ENCODE data around the gene TMEM126A.
"Not testable (repeated sequence)": the region's sequence is repeated elsewhere in the genome, so short reads cannot be mapped to it uniquely, and the experiment has no call there.

Gene TMEM126A

GRCh38 chr11:85661972-85662664 is 14.4 kb downstream of the TMEM126A start:
- DNase-seq: no peak

- DNase-seq: no peak
Observed at GRCh38 chr11:85663080-85663752, 15.4 kb downstream of the TMEM126A start.

GRCh38 chr11:85663753-85664614 is 16.2 kb downstream of the TMEM126A start:
- DNase-seq: peak; percentile 36

- peak; percentile 94 for DNase-seq
Observed at GRCh38 chr11:85664615-85665481, 17.1 kb downstream of the TMEM126A start, which contains the start of gene CREBZF. Gene CREBZF, minus strand, starts transcription at chr11:85665129. Its CDS starts 254 bp downstream, at chr11:85664875.

- DNase-seq: no peak
Observed at GRCh38 chr11:85665733-85666132, 18.0 kb downstream of the TMEM126A start.

- DNase-seq: no peak
Observed at GRCh38 chr11:85666687-85667086, 18.9 kb downstream of the TMEM126A start.

- no peak for DNase-seq
Observed at GRCh38 chr11:85668157-85668556, 20.4 kb downstream of the TMEM126A start.

GRCh38 chr11:85670949-85671663 is 23.3 kb downstream of the TMEM126A start:
- DNase-seq: not testable (repeated sequence)

- DNase-seq: no peak
Observed at GRCh38 chr11:85672105-85672902, 24.5 kb downstream of the TMEM126A start.

GRCh38 chr11:85673393-85673792 is 25.6 kb downstream of the TMEM126A start:
- DNase-seq: no peak

GRCh38 chr11:85679576-85679975 is 31.8 kb downstream of the TMEM126A start:
- DNase-seq: no peak

- no peak for DNase-seq
Observed at GRCh38 chr11:85680897-85681296, 33.1 kb downstream of the TMEM126A start.

GRCh38 chr11:85682330-85683305 is 34.9 kb downstream of the TMEM126A start:
- peak; percentile 49 for DNase-seq

- DNase-seq: no peak
Observed at GRCh38 chr11:85685125-85685819, 37.5 kb downstream of the TMEM126A start.

- peak; percentile 89 for DNase-seq
Observed at GRCh38 chr11:85685820-85686459, 38.2 kb downstream of the TMEM126A start, which contains the start of gene CCDC89. Gene CCDC89, minus strand, starts transcription at chr11:85686195. Its CDS starts 65 bp downstream, at chr11:85686130.

- DNase-seq: peak; percentile 14
Observed at GRCh38 chr11:85694385-85694980, 46.7 kb downstream of the TMEM126A start.

- no peak for DNase-seq
Observed at GRCh38 chr11:85695546-85695945, 47.8 kb downstream of the TMEM126A start.

- DNase-seq: no peak
Observed at GRCh38 chr11:85697747-85698146, 50.0 kb downstream of the TMEM126A start.

All from NCI-H2227 treated with DMSO at 0.1 percent for 48 hours (cell line).